KMS-11 (cell line): ENCODE data around the gene CD69.

Experiments used
- H2AFZ ChIP-seq: fragments of 200-600 bp; sonication (generic); 2 replicates; pipeline ENCODE4 v1.6.1; 2016; ENCODE audit warnings: antibody characterized with exemption, mixed run types, low read depth
- H3K27ac ChIP-seq: fragments of 200-600 bp; sonication (generic); 2 replicates; pipeline ENCODE4 v1.6.1; 2016; ENCODE audit warnings: mild to moderate bottlenecking, mixed run types
- H3K27me3 ChIP-seq: fragments of 200-600 bp; sonication (generic); 2 replicates; pipeline ENCODE4 v1.6.1; 2017; ENCODE audit warnings: mild to moderate bottlenecking, low read depth, mixed run types, moderate library complexity; ENCODE audit not compliant: insufficient read depth
- H3K36me3 ChIP-seq: fragments of 200-600 bp; sonication (generic); 2 replicates; pipeline ENCODE4 v1.6.1; 2017; ENCODE audit warnings: mild to moderate bottlenecking, mixed run types; ENCODE audit not compliant: insufficient read depth
- H3K4me1 ChIP-seq: fragments of 200-600 bp; sonication (generic); 2 replicates; pipeline ENCODE4 v1.6.1; 2016; ENCODE audit warnings: mild to moderate bottlenecking, low read depth, mixed run types; ENCODE audit not compliant: poor library complexity, severe bottlenecking
- H3K4me2 ChIP-seq: fragments of 200-600 bp; sonication (generic); 2 replicates; pipeline ENCODE4 v1.7.0; 2016; ENCODE audit warnings: mild to moderate bottlenecking, mixed run types
- H3K4me3 ChIP-seq: fragments of 200-600 bp; sonication (generic); IDR thresholded peaks from 2 replicates; pipeline ENCODE4 v1.6.1; 2017; ENCODE audit warnings: low read depth, low read length, mixed read lengths; ENCODE audit not compliant: insufficient read depth
- H3K79me2 ChIP-seq: fragments of 200-600 bp; sonication (generic); 2 replicates; pipeline ENCODE4 v1.6.1; 2016; ENCODE audit warnings: low read depth, mixed run types; ENCODE audit not compliant: insufficient read depth
- H3K9ac ChIP-seq: fragments of 200-600 bp; sonication (generic); 2 replicates; pipeline ENCODE4 v1.6.1; 2016; ENCODE audit warnings: mild to moderate bottlenecking, mixed run types
- H4K20me1 ChIP-seq: fragments of 200-600 bp; sonication (generic); 2 replicates; pipeline ENCODE4 v1.6.1; 2016; ENCODE audit warnings: mild to moderate bottlenecking, mixed run types; ENCODE audit not compliant: insufficient read depth
- TF ChIP-seq, protein P1 (sequence below): fragments of 200-600 bp; sonication (generic); conservative IDR thresholded peaks from 2 replicates; pipeline ENCODE4 v1.6.1; 2017; ENCODE audit warnings: low read depth, mild to moderate bottlenecking, antibody characterized with exemption, low read length, moderate library complexity, mixed read lengths

CD69 gene

DNA sequence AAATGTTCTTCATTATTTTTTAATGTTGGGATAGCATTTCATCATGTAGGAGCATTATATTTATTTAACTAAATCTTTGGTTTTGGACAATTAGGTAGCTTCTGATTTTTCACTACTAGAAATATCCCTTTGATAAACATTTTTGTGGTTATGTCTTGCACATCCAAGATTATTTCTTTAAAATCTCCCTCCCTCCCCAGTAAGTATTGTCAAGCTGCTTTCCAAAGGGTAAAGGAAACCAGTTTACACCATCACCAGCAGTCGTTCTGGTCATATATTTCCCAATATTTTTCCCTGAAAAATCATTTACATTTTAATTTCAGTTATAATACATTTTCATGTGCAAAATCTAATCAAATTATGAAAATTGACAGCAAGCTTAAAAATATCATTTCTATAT is 11.1 kb downstream of the CD69 start:
- H3K79me2 ChIP-seq = no peaks in the 10 kb centered on the region
- H3K4me1 ChIP-seq = peaks cover 20% of the 10 kb centered on the region
- H3K4me2 ChIP-seq = no peak overlapping the region
- H2AFZ ChIP-seq = no peak overlapping the region
- no peaks in the 10 kb centered on the region for H3K36me3 ChIP-seq
- H3K27me3 ChIP-seq = no peaks in the 10 kb centered on the region
- H4K20me1 ChIP-seq = no peaks in the 10 kb centered on the region
- no peak overlapping the region for H3K4me3 ChIP-seq
- TF ChIP-seq, protein P1, sequence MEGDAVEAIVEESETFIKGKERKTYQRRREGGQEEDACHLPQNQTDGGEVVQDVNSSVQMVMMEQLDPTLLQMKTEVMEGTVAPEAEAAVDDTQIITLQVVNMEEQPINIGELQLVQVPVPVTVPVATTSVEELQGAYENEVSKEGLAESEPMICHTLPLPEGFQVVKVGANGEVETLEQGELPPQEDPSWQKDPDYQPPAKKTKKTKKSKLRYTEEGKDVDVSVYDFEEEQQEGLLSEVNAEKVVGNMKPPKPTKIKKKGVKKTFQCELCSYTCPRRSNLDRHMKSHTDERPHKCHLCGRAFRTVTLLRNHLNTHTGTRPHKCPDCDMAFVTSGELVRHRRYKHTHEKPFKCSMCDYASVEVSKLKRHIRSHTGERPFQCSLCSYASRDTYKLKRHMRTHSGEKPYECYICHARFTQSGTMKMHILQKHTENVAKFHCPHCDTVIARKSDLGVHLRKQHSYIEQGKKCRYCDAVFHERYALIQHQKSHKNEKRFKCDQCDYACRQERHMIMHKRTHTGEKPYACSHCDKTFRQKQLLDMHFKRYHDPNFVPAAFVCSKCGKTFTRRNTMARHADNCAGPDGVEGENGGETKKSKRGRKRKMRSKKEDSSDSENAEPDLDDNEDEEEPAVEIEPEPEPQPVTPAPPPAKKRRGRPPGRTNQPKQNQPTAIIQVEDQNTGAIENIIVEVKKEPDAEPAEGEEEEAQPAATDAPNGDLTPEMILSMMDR = no peak
- no peak overlapping the region for H3K27ac ChIP-seq
- H3K9ac ChIP-seq = no peak overlapping the region

DNA sequence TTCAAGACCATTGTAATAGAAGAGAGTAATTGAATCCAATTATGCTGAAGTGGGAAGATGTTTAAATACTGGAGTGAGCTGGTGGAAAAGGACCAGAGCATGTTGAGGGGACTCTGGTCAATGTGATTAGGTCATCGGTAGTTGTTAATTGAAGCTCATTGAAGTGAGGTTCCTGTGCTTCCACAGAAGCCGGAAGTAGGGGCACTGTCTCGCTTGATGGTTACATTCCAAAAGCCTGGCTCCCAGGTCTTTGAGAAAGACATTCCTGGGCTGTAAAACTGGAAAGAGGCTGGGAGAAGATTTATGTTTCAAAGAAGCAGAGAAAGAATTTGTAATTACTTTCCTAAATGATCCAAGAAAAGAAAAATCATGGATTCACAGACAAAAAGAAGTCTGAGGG is 15.5 kb downstream of the CD69 start:
- no peaks in the 10 kb centered on the region for H4K20me1 ChIP-seq
- H2AFZ ChIP-seq = no peak overlapping the region
- H3K79me2 ChIP-seq = no peaks in the 10 kb centered on the region
- no peaks in the 10 kb centered on the region for H3K36me3 ChIP-seq
- H3K4me1 ChIP-seq = peaks cover 43% of the 10 kb centered on the region
- H3K9ac ChIP-seq = no peak overlapping the region
- no peaks in the 10 kb centered on the region for H3K27me3 ChIP-seq
- no peak overlapping the region for H3K4me3 ChIP-seq
- no peak overlapping the region for H3K27ac ChIP-seq
- H3K4me2 ChIP-seq = no peak overlapping the region
- TF ChIP-seq, protein P1 = no peak

DNA sequence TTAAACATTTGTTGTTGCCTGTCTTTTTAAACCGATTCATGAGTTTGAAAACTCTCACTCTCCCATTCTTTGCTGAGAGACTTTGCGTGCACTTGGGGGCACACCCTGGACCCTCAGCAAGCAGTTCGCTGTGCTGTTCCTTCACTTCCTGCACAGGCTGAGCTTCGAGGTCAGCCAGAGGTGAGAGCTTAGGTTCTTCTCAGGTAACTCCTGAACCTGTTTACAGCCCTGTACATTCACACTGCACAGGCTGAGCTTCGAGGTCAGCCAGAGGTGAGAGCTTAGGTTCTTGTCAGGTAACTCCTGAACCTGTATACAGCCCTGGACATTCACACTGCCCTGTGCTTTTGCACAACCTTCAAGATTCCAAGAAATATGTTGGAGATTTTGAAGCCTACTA is 18.0 kb downstream of the CD69 start:
- H3K4me1 ChIP-seq = peaks cover 44% of the 10 kb centered on the region
- H2AFZ ChIP-seq = peak overlapping the region; percentile 47; the same call in 1 of the 2 replicates
- H3K4me2 ChIP-seq = peak overlapping the region; percentile 96
- peak overlapping the region; percentile 61 for H3K27ac ChIP-seq
- H3K9ac ChIP-seq = 0 out of 2 replicates have a peak overlapping the region, but pooled peaks have one; percentile 4
- no peaks in the 10 kb centered on the region for H4K20me1 ChIP-seq
- TF ChIP-seq, protein P1 = no peak
- no peaks in the 10 kb centered on the region for H3K36me3 ChIP-seq
- H3K79me2 ChIP-seq = no peaks in the 10 kb centered on the region
- no peak overlapping the region for H3K4me3 ChIP-seq
- H3K27me3 ChIP-seq = no peaks in the 10 kb centered on the region

DNA sequence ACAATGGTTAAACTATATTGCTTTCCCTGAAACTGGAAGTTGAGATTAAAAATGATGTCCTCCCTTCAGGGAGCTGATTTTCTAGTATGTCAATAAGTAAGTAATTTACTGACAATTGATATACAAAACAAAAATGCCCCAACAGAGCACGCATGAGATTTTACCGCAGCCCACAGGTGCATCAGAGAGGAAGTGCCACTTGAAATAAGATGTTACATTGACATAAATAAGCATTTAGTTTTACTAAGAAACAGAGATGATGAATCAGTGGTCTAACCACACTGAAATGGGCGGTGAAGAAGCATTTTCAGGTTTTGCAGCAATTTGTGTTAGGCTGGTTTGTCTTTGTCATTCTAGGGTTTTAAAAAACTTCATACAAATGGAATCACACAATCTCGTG is 19.0 kb downstream of the CD69 start:
- Histone ChIP-seq H3K4me3 (no peak overlapping the region), H3K79me2 (no peaks in the 10 kb centered on the region), H4K20me1 (no peaks in the 10 kb centered on the region), H3K27me3 (no peaks in the 10 kb centered on the region), H2AFZ (no peak overlapping the region; the same call in 1 of the 2 replicates), H3K9ac (no peak overlapping the region; the same call in 1 of the 2 replicates), H3K4me1 (peaks cover 53% of the 10 kb centered on the region), H3K27ac (peak overlapping the region; percentile 61), H3K36me3 (no peaks in the 10 kb centered on the region), H3K4me2 (peak overlapping the region; percentile 96)
- TF ChIP-seq, protein P1 = no peak
